ENCODE measurements around the gene WEE1. TPM values are rescaled to one million over a fixed set of nuclear protein-coding genes. Genes with fewer than 3 reads are reported as not detected.

The WEE1 gene
- total RNA-seq, 1 donor from 2014 or later = 10.9 TPM

DNA sequence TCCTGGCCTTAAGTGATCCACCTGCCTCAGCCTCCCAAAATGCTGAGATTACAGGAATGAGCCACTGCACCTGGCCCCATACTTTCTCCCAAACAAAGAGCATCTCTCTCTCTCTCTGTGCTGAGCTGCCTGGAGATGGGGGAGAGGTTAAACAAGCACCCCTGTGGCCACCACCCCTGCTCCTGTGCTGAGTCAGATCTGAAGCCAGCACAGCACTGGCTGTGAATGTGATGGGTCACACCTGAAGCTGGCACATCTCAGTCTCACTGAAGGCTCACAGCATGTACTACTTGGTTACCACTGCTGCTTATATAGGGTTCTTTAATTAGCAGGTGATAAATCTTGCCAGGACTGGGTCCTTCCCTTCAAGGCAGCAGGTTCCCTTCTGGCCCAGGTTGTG lies 10.8 kb upstream of the WEE1 start:
- Histone ChIP-seq H3K4me3 (no peak overlapping the region), H3K9me3 (no peaks in the 10 kb centered on the region), H3K36me3 (no peaks in the 10 kb centered on the region), H3K4me1 (peaks cover 6% of the 10 kb centered on the region), H3K27me3 (no peaks in the 10 kb centered on the region), H3K27ac (no peak overlapping the region)
- no peak for DNase-seq
- TF ChIP-seq, protein P1, sequence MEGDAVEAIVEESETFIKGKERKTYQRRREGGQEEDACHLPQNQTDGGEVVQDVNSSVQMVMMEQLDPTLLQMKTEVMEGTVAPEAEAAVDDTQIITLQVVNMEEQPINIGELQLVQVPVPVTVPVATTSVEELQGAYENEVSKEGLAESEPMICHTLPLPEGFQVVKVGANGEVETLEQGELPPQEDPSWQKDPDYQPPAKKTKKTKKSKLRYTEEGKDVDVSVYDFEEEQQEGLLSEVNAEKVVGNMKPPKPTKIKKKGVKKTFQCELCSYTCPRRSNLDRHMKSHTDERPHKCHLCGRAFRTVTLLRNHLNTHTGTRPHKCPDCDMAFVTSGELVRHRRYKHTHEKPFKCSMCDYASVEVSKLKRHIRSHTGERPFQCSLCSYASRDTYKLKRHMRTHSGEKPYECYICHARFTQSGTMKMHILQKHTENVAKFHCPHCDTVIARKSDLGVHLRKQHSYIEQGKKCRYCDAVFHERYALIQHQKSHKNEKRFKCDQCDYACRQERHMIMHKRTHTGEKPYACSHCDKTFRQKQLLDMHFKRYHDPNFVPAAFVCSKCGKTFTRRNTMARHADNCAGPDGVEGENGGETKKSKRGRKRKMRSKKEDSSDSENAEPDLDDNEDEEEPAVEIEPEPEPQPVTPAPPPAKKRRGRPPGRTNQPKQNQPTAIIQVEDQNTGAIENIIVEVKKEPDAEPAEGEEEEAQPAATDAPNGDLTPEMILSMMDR (IDR thresholded peaks at IDR 0.05) = no peak
- intact Hi-C loops (cut with DNase I) = no loop called here
- no peak for ATAC-seq

DNA sequence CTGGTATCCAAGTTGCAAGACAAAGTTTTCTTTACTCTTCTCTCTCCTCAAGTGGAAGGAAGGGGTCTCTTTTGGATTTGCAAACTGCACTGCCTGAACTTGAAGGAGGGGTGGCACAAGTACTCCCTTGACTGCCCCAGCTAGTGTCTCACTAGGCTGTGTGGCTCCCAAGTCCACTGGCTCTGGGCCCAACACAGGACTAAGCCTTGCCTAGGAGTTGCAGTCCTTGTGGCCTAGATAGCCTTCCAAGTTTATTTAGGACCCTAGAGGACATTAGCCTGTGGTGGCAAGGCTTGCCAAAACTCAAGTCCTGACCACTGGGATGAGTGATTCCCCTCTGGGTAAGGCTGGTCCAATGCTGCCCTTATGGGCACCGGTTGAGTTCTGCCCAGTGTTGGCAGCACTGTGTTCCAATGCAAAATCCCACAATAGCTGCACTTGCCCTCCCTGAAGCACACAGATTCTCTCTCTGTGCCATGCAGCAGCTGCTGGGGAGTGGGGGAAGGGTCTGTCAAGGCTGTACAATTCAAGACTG lies 10.2 kb upstream of the WEE1 start:
- TF ChIP-seq, protein P1 (IDR thresholded peaks at IDR 0.05) = no peak
- ATAC-seq (no peak), DNase-seq (no peak)
- H3K27ac ChIP-seq = no peak overlapping the region
- no peaks in the 10 kb centered on the region for H3K36me3 ChIP-seq
- H3K9me3 ChIP-seq = no peaks in the 10 kb centered on the region
- peaks cover 8% of the 10 kb centered on the region for H3K4me1 ChIP-seq
- H3K27me3 ChIP-seq = no peaks in the 10 kb centered on the region
- intact Hi-C loops (cut with DNase I) = no loop called here
- H3K4me3 ChIP-seq = no peak overlapping the region

DNA sequence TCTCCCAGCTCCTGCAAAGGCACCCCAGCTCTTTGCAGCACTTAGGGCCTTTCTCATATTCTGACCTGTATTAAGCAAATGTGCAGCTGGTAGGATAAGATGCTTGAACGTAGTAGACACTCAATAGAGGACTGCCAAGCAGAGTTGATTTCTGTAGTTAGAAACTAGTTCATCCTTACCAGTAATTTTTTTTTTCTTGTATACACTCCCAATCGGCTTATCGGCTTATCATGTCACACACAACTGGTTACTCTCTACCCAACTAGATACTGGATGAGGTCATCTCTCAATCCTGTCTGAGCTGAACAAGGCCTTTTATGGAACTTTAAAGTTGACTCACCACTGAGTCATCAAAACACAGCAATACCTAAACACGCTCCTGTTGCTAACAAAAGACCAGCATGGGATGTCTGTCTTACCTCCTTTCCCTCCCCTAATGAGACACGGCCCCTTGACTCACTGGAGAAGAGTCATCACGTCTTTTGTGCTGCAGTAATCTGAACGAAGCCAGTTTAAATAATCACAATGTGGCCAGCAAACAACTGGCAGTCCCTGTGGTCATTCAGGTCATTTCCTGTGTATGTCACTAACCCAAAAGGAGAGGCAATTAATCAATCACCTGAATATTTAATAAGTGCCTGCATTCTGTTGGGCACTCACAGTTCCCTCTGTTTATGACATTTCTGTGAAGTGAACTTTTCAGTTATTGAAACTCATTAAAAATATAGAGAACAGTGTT lies 7.5 kb upstream of the WEE1 start:
- H3K27ac ChIP-seq = peak overlapping the region; percentile 92
- H3K4me1 ChIP-seq = peaks cover 17% of the 10 kb centered on the region
- H3K9me3 ChIP-seq = no peaks in the 10 kb centered on the region
- H3K36me3 ChIP-seq = no peaks in the 10 kb centered on the region
- H3K27me3 ChIP-seq = no peaks in the 10 kb centered on the region
- ATAC-seq (peak; percentile 58), DNase-seq (no peak)
- TF ChIP-seq, protein P1 (IDR thresholded peaks at IDR 0.05) = no peak
- no peak overlapping the region for H3K4me3 ChIP-seq
- intact Hi-C loops (cut with DNase I) = no loop called here

DNA sequence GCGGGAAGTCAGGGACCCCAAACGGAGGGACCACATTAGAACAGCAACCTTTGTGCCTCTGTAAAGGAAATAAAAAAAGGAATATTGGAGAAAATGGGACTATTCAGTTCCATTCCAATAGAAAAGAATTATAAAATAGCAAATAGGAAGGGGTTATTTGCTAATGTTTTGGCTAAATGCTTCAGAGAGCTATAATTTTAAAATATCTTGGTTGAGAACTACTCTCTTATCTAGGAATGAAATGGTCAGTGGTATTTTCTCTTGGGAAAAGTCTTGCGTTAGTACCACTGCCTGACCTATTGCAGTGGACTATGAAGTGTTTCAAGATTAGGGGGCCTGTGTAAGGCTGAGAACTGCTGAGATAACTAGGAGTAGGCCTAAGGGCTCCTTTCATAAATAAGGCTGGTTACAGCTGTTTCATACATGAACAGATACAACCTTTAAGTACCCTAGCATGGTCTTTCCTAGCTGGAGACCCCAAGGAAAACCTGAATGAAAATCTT lies 6.9 kb upstream of the WEE1 start:
- TF ChIP-seq, protein P1 (IDR thresholded peaks at IDR 0.05) = no peak
- Histone ChIP-seq H3K4me1 (peaks cover 17% of the 10 kb centered on the region), H3K9me3 (no peaks in the 10 kb centered on the region), H3K27me3 (no peaks in the 10 kb centered on the region), H3K36me3 (no peaks in the 10 kb centered on the region), H3K4me3 (no peak overlapping the region), H3K27ac (peak overlapping the region; percentile 92)
- intact Hi-C loops (cut with DNase I) = no loop called here
- DNase-seq = no peak
- ATAC-seq = no peak

DNA sequence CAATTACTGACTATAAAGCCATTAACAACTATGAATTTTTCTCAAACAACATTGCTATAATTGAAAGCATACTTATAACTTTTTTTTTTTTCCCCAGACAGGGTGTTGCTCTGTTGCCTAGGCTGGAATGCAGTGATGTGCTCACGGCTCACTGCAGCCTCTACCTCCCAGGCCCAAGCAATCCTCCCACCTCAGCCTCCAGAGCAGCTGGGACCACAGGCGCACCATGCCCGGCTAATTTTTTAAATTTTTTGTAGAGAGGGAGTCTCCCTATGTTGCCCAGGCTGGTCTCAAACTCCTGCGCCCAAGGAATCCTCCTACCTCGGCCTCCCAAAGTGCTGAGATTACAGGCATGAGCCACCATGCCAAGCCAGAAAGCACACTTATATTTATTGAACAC lies 6.1 kb upstream of the WEE1 start:
- H3K9me3 ChIP-seq = no peaks in the 10 kb centered on the region
- intact Hi-C loops (cut with DNase I) = no loop called here
- H3K27ac ChIP-seq = peak overlapping the region; percentile 92
- TF ChIP-seq, protein P1 (IDR thresholded peaks at IDR 0.05) = no peak
- H3K4me1 ChIP-seq = peaks cover 20% of the 10 kb centered on the region
- no peaks in the 10 kb centered on the region for H3K27me3 ChIP-seq
- H3K4me3 ChIP-seq = no peak overlapping the region
- no peaks in the 10 kb centered on the region for H3K36me3 ChIP-seq
- DNase-seq (no peak), ATAC-seq (no peak)
